DMS153 (cell line): ENCODE results near the gene LMAN1L.
A peak's percentile ranks its signal among the peaks of the same experiment; 100 is the strongest.

Experiments
- DNase-seq: peaks from one replicate; lab custom pipeline; 2025; lab: John Stamatoyannopoulos, UW

LMAN1L gene

GRCh38 chr15:74794248-74794969, 18.2 kb upstream of the LMAN1L start:
- DNase-seq: no peak

GRCh38 chr15:74794970-74795349, 17.7 kb upstream of the LMAN1L start:
- DNase-seq: no peak

- DNase-seq: no peak
These were observed 16.5 kb upstream of the LMAN1L start for GRCh38 chr15:74795966-74796625.

- no peak for DNase-seq
These were observed 14.0 kb upstream of the LMAN1L start for GRCh38 chr15:74798388-74799254.

- DNase-seq: no peak
These were observed 13.3 kb upstream of the LMAN1L start for GRCh38 chr15:74799255-74799855.

GRCh38 chr15:74799856-74800558, 12.6 kb upstream of the LMAN1L start:
- DNase-seq: peak; percentile 50

GRCh38 chr15:74800559-74801094, 12.0 kb upstream of the LMAN1L start:
- DNase-seq: no peak

GRCh38 chr15:74801311-74801997, 11.2 kb upstream of the LMAN1L start:
- DNase-seq: no peak

GRCh38 chr15:74802290-74802689, 10.3 kb upstream of the LMAN1L start:
- no peak for DNase-seq

- DNase-seq: no peak
These were observed 9.7 kb upstream of the LMAN1L start for GRCh38 chr15:74802862-74803447.

- no peak for DNase-seq
These were observed 7.7 kb upstream of the LMAN1L start for GRCh38 chr15:74804935-74805334.

GRCh38 chr15:74807282-74807681, 5.4 kb upstream of the LMAN1L start:
- no peak for DNase-seq

- no peak for DNase-seq
These were observed 4.4 kb upstream of the LMAN1L start for GRCh38 chr15:74808078-74808839.

GRCh38 chr15:74808840-74809229, 3.8 kb upstream of the LMAN1L start:
- no peak for DNase-seq

GRCh38 chr15:74809242-74809641, 3.4 kb upstream of the LMAN1L start:
- DNase-seq: no peak

- DNase-seq: no peak
These were observed 2.7 kb upstream of the LMAN1L start for GRCh38 chr15:74809956-74810355.

- no peak for DNase-seq
These were observed 2.7 kb downstream of the LMAN1L start for GRCh38 chr15:74815121-74815934.

GRCh38 chr15:74815961-74816360, 3.3 kb downstream of the LMAN1L start:
- DNase-seq: no peak
